Stromal cell of bone marrow (primary cell): ENCODE data around the gene ZNF593OS.

ENCODE experiments used
- DNase-seq: peaks from one replicate; pipeline ENCODE4 v3.0.0-alpha.2; 2012; ENCODE audit warnings: low read depth

The ZNF593OS gene

DNA sequence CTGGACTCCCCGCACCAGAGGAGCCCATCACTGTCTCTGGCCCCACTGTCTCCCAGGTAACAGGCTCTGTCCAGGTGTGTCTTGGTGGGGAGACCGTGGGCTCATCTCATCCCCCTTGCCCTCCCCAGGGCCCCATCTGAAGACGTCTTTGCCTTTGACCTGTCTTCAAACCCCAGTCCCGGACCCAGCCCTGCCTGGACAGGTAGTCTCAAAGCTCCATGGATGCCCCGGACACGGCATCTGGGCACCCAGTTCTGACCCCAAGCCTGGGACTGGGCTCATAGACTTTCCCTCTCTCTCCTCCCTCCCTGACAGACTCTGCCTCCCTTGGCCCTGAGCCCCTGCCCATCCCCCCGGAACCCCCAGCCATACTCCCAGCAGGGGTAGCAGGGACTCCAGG is 12.5 kb upstream of the ZNF593OS start:
- DNase-seq = no peak

DNA sequence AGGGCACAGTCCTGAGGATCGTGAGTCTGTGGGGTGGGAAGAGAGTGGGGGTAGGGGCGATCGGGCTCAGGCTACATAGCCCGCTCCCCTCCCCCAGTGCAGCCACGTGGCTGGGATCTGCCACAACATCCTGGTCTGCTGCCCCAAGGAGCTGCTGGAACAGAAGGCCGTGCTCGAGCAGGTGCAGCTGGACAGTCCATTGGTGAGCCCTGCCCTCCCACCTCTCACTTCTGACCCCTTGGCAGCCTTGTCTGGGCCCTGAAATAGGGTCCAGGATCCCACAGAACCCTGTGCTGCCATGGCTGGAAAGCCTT is 10.7 kb upstream of the ZNF593OS start:
- DNase-seq = no peak

DNA sequence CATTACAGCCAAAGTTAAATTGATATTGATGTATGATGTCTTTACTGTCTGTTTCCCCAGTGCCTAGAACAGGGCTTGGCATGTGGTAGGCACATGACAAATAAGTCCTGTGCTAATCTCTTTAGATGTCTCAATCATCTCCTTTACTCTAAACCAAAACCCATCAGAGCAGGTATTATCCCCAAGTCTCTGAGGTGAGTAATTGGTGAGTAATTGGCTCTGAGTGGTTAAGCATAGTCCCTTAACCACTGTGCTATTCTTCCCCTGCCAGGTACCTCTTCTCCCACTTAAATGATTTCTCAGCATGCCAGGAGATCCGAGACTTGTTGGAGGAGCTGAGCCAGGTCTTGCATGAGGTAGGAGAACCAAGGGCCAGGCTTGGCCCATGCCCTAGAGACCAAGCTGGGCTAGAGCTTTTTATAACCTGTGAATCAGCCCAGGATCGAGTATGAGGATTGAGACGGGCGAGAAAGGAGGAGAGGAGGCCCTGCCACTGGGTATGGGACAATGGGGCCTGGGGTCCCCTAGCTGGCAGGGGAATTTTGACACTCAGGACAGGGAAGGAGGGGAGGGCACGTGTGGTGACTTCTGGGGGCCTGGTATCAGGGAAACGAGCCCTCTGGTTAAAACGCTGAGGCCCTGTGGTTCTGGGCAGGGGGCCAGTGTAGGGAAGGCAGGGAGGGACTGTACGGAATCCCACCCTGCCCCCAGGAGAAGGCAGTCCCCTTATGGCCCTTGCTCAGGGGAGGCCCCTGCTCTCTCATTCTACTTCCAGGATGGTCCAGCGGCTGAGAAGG is 10.2 kb upstream of the ZNF593OS start:
- DNase-seq = no peak

DNA sequence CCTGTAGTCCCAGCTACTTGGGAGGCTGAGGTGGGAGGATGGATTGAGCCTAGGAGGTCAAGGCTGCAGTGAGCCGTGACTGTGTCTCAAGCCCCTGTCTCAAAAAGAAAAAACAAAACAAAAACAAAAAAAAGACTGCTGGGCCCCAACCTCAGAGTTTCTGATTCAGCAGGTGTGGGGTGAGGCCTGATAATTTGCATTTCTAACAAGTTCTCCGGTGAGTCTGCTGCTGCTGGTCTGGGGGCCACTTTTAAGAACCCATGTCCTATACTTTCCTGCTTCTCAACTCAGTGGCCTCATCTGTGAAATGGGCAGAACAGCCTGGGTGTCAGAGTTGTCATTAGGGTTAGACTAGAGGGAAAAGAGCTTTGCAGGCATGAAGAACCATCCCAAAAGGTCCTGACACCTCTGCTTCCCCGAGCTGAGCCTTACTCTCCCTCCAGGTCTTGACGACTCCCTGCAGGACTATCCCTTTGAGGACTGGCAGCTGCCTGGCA is 8.4 kb upstream of the ZNF593OS start:
- DNase-seq = no peak

DNA sequence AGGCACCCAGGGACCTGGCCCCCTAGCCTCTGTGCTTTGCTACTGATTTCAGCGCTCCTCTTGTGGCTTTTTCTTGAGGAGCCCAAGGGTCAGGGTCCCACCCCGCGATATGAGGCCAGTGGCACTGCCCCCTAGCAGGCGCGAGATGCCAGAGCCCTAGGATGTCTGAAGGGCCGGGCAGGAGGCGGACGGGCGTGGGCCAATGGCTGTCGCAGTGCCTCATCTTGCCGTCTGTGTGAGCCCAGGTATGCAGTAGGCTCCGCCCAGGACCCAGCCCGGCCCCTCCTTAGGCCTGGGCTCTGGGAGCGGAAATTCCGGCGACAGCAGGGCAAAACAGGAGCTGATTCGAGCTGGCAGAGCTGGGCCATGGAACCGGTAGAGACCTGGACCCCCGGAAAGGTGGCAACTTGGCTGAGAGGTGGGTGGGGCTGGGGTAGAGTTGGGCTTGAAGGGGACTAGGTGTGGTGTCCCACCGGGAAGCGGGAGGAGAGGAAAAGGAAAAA is 5.6 kb upstream of the ZNF593OS start, which contains the start of gene CNKSR1:
TSS of gene CNKSR1 (plus strand) at position 310 of the 503 bp plus-strand sequence. CDS start at position 367, 57 bp downstream.
- DNase-seq = no peak

DNA sequence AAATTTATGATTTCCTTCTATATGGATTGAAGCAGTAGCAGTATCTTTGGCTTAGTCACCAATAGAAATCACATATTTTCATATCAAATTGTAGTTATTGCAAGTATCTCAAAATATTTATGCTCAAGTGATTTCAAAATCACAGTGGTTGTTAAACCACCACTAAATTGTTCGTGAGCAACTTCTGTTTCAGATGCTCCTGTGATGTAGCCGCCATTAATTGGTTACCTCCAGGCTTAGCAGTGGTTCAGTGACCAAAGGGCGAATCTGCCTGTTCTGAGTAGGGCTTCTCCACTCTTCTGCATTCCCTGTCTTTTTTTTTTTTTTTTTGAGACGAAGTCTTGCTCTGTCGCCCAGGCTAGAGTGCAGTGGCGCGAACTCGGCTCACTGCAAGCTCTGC is 3.7 kb upstream of the ZNF593OS start:
- no peak for DNase-seq

DNA sequence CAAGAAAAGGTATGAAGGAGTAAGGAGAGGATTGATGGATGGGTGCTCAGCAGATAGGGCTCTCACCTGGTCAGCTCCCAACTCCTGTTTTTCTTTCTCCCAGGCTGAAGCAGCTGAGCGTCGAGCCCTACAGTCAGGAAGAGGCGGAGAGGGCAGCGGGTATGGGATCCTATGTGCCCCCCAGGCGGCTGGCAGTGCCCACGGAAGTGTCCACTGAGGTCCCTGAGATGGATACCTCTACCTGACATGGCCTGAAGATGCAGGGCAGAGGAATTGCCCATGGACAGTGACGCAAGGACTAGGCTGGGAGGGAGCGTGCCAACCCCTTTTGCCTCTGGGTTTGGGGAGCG is 1.2 kb downstream of the ZNF593OS start:
- no peak for DNase-seq

DNA sequence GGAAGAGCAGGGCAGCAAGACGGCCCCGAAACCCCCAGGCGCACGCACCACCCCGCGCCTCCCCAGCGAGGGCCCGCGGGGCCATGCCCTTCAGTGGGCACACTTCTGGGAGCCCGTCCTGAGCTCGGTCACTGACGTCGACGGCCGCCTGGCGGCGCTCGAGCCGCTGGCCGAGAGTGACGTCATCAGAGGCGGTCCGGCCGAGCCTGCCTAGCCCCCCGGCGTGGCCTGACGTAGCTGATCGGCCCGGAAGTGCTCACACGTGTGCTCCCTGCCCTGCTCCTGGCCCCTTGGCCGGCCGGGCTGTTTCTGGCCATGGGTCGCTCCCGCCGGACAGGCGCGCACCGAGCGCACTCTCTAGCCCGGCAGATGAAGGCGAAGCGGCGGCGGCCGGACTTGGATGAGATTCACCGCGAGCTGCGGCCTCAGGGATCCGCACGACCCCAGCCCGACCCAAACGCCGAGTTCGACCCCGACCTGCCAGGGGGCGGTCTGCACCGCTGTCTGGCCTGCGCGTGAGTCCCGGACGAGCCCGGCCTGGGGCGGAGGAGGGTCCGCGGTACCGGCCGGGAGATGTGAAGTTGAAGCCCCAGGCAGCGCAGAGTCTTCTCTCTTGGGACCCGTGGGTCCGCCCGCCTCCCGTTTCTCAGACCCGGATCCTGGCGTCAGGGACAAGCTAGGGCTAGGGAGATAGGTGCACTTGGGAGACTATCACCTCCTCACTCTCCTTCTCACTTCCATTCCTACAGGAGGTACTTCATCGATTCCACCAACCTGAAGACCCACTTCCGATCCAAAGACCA is 1.8 kb downstream of the ZNF593OS start, which contains the start of gene ZNF593:
TSS of gene ZNF593 (plus strand) at position 240 of the 803 bp plus-strand sequence. CDS start at position 316, 76 bp downstream.
- DNase-seq = peak; percentile 80

DNA sequence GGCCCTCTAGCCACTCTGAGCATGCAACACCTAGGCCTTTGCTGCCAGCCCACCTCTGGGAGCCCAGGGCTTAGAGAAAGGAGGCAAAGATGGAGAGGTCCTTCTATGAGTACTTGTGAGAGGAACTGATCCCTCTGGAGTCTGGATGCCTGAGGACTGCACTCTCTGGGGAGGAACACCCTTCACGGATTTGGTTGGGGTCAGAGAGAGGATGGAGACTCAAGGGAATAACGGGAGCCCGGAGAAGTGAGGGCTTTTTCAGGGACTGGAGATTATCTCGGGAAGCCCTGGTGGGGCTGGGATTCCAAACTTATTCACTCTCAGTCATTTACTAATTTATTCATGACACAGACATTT is 2.5 kb downstream of the ZNF593OS start:
- no peak for DNase-seq

DNA sequence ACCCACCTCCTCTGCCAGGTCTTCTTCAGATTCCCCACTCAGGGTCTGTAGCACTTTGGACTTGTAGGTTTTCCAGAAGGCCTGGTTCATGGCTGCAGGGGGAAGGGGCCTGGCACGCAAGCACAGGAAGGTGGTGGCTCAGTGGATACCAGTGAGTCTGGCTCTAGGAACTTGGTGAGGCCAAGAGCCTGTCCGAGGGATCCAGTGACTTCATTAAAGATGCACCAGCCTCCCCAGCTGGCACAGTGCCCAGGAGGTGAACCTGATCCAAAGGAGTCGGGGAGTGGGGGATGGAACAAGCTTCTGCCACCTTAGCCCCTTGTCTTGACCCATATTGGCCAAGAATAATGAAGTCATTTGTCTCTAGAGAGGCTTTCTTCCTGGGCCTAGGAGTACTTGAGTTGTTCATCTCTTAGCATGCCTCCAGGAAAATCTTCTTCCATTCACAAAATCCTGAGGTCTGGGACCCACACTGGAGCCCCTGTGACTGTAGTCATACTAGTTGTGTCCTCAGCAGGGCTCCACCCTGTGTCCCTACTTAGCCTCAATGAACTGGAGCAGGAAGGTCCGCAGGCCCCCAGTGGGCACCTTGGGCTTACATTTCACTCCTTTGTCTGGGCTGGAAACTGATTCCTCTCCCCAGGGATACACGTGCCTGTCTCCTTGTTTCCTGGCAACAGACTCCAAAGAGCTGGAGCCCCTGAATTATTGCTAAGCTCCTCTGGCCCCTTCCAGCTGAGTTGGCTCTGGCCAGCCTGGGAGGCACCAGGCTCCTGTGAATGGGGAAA is 3.0 kb downstream of the ZNF593OS start, which contains the start of gene C1orf232:
TSS of gene C1orf232 (minus strand) at position 554 of the 788 bp plus-strand sequence. CDS start at position 90, 464 bp downstream.
- no peak for DNase-seq

DNA sequence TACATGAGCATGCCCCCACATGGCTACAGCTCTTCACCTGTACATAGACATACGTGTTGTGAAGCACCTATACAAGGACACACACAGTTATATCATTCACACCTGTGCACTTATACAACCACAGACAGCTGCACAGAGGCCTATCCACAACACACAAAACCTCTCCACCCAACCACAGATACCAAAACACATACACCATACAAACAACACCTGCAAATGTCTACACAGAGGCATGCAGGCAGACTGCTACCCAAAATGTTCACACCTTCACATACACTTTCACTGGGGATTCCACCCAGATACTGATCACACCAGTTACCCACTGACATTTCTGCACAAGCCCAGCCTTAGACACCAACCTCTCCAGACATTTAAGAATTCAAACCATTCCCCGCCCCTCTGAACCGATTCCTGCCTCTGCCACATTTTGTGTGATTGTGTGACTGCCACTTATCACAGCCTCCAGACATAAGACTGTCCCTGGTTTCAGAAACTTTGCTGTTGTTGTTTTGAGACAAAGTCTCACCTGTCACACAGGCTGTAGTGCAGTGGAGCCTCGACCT is 4.8 kb downstream of the ZNF593OS start:
- no peak for DNase-seq

DNA sequence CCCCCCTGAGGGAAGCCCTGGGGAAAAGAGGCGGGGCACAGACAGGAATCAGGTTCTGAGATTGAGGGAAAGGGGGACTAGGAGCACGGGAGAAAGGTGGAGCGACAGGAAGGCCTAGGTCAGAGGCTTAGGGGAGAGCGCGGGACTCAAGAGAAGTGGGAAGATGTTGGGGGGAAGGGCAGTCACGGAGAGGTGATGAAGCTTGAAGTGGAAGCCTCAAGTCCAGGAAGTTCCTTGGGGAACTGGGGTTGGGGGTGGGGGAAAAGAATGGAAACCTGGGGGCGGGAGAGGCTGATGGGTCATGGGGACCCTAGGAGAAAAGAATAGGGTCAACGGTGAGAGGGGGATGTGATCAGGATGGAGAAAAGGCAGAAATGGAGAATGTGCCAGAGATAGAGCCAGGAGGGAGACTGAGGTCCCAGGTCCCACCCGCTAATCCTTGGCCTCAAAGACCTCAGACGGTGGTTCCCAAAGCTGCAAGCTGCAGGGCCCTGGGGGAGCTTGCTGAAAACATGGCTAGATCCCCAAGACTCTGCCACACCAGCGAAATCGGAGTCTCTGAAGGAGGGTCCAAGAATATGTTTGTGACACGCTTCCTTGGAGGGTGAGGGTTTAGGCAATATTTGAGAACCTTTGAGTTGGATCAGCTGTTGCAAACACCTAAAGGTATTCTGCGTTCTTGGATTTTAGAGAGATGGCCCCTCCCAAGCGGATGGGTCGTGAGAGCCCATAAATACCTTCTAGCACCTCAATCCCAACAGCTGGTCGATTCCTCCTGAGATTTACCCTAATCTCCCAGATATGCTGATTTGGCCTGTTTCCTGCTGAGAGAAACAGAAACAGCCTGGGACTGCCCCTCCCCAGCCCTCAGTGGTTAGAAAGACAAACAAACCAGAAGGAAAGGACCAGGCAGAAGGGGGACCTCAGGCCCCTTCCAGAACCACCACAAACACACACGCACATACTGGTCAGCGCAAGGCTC is 6.5 kb downstream of the ZNF593OS start:
- DNase-seq = no peak

DNA sequence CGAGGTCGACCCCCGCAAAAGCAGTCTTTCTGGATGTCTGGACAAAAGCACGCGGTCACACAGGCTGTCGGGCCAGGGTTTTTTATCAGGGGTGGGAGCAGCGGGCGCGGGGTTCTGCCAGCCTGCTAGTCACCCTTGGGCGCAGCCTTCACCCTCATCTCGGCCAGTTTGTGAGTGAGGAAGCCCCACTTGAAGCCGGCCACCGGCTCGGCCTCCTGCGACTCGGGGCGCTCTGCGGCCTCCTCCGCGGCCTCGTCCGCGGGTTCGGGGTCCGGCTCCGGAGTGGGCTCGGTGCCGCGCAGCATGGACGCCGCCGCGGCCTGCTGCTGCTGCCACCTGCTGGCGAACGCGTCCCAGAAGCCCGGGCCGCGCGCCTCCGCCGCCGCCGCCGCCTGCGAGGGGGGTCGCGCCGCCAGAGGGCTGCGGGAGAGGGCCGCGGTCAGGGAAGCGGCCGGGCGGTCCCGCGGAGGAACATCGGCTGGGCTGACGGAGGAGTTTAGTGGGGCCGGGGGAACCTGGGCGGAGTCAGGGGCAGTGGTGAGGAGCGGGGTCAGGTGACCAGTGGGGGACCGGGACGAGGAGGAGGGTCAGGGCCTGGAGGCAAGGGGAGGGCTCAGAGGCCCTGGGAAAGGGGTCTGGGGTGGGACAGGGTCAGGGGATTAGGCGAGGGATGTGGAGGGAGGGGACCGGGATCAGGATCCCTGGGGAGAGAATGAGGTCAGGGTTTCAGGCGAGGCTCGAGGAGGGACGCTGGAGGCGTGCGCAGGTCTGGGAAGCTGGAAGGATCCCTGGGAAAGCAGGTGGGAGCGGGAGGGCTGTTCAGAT is 7.4 kb downstream of the ZNF593OS start:
- no peak for DNase-seq

DNA sequence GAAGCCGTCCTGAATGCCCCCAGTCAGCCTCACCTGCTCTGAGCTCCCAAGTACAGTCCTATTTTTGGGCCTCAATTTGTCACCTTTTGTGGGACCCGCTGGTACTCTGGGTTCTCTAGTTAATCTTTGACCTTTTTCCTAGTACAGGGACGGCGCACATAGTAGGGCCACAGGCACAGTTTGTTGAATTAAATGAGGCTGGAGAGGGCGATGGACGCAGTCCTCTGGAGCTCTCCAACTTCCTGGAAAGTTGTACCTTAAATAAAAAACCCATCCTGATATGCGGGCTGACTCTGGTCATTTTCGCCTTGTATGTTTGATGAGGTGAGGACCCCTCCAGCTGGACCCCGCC is 8.0 kb downstream of the ZNF593OS start:
- no peak for DNase-seq

DNA sequence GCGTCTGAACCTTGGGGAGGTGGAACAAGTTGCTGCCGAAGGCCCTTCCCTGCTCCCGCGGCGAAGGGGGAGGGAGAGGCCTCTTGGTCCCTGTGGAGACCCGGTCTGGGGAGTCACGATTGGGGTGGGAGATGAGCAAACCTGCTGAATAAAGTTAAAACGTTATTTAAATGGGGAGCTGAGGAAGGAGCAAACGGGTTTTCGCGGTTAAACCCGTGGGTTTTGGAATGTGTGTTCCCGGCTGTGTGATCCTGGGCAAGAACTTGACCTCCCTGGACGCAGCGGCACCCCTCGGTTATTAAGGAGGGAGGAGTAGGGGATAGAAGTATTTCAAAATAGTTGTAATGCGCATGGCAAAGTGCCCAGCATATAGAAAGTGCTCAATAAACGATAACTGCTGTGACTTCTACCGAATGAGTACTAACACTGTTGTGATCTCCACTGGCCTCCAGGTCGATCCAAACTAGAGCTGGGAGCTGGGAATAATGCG is 9.4 kb downstream of the ZNF593OS start:
- no peak for DNase-seq

DNA sequence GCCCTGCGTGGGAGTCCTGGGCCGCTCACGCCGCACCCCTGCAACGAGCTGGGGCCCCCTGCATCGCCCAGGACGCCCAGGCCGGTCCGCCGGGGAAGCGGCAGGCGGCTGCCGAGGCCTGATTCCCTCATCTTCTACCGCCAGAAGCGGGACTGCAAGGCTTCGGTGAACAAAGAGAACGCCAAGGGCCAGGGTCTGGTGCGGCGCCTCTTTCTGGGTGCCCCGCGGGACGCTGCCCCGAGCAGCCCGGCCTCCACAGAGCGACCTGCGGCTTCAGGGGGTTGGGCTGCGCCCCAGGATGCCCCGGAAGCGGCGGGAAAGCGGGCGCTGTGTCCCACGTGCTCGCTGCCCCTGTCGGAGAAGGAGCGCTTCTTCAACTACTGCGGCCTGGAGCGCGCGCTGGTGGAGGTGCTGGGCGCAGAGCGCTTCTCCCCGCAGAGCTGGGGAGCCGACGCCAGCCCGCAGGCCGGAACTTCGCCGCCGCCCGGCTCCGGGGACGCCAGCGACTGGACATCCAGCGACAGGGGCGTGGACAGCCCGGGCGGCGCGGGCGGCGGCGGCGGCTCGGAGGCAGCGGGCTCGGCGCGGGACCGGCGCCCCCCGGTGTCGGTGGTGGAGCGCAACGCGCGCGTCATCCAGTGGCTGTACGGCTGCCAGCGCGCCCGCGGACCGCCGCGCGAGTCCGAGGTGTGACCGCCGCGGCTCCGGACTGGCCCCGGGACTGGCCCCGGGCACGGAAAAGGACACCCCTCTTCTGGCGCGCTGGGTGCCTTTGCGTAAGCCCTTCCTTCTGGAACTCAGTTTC is 10.0 kb downstream of the ZNF593OS start:
- no peak for DNase-seq

DNA sequence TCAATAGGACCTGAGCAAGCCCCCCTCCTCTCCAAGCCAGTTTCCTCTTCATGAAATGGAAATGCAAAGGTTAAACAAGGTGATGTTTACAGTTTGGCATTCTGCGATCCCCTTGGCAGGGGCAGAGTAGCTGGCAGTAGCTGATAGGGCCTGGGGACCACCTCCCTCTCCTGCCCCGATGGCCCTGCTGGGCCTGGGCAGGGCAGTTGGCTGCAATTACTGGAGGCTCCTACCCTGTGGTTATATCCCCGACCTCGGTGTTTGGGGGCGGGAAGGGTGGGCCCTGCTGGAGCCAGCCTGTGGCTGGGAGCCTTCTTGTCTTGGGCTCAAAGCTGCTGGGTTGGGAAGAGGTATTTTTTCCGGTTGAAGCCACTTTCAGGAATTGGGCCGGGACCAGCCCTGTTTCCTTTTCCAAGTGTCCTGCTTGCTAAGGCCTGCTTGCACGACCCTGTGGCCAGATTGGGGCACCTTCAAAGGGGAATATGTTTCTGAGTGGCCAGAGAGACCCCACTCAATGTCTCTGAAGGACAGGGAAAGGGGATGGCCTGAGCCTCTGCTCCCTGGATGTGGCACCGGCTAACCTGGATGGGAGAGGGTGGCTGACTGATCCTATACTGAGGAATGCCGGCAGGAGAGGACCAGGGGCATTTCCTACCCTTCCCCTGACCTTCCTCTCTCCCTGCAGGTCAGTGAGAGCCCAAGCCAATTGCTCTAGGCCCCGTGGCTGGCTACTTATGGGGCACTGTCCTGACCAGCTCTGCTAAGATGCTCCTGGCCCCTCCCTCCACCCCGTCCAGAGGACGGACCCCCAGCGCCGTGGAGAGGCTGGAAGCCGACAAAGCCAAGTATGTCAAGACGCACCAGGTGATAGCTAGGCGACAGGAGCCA is 10.9 kb downstream of the ZNF593OS start:
- DNase-seq = no peak

DNA sequence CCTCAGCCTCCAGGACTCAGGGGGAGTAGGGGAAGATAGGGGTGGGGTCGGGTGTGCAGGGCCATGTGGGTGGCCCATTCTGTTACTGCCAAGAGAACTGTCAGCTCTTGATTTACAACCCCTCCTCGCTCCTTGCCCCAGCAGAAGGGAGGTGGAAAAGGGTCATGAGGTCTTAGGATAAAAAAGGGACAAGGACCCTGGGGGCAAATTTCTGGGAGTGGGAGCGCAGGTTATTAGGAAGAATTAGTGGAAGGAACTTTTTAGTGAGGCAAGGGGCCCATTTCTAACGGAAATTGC is 11.9 kb downstream of the ZNF593OS start:
- no peak for DNase-seq
